ENCODE data around the gene GPC6.

GPC6 gene

DNA sequence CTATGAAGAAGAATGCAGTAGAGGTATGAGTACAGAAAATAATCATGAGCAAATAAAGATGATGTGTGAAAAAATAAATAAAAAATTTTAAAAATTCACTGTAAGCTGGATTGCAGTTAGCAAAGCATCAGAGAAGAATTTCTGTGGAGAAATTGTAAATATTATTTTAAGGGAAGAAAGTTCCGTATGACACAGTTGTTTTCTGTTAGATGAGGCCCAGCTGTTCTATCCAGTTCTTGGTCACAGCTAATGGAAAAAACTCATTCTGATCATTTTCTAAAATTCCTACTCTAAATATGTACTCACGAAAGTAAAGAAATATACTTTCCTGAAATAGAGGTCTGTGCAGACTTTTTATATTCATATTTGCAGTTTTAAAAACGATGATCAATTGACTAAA is 674.1 kb downstream of the GPC6 start:
- H3K4me3 ChIP-seq (ENCODE audit: low read depth, low read length), result no peak overlapping the region
- TF ChIP-seq, protein P1, sequence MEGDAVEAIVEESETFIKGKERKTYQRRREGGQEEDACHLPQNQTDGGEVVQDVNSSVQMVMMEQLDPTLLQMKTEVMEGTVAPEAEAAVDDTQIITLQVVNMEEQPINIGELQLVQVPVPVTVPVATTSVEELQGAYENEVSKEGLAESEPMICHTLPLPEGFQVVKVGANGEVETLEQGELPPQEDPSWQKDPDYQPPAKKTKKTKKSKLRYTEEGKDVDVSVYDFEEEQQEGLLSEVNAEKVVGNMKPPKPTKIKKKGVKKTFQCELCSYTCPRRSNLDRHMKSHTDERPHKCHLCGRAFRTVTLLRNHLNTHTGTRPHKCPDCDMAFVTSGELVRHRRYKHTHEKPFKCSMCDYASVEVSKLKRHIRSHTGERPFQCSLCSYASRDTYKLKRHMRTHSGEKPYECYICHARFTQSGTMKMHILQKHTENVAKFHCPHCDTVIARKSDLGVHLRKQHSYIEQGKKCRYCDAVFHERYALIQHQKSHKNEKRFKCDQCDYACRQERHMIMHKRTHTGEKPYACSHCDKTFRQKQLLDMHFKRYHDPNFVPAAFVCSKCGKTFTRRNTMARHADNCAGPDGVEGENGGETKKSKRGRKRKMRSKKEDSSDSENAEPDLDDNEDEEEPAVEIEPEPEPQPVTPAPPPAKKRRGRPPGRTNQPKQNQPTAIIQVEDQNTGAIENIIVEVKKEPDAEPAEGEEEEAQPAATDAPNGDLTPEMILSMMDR (IDR thresholded peaks at IDR 0.05; ENCODE audit: borderline replicate concordance, insufficient read depth, low read depth, low read length), result no peak

DNA sequence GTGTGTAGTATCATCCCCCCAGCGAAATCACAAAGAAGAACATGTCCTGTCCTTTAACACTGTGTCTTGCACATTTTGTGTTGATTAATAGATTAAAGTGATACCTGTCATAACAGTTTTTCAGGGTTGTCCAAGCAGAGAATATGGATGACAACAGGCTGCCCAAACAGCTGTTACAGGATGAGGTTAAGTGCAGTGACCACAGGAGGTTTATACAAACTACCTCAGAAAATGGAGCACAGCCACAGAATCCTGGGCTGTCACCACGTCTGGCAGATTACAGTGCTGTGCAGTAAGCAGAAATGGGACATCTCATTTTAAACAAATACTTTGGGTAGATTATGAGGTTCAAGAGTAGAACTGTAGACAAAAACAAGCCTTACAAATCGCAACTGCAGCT is 677.3 kb downstream of the GPC6 start:
- no peak overlapping the region for H3K4me3 ChIP-seq (ENCODE audit: low read depth, low read length)
- TF ChIP-seq, protein P1 (IDR thresholded peaks at IDR 0.05; ENCODE audit: borderline replicate concordance, insufficient read depth, low read depth, low read length), result no peak

DNA sequence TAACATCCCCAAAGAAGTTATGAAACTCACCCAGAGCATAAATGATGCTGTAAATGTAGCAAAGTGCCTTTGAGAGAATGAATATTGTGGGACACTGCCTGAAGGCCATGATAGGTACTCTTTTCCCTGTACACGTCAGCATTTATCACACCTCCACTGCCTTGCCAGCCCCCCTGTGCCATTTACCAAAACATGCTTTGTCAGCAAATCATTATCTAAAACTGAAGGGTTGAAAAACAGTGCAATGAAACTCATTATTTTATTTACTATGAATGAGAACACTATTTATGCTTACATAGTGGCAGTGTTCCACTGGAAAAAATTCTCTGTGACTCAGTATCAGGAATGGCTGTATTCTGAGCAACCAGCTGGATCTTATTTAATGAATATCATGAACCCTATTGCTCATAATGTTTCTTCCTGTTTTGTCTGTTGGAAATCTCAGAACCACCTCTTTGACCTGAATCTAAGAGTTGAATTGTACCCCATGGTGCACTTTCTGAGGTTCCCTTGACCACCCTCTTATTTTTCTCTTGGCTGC is 688.7 kb downstream of the GPC6 start:
- no peak overlapping the region for H3K4me3 ChIP-seq (ENCODE audit: low read depth, low read length)
- TF ChIP-seq, protein P1 (IDR thresholded peaks at IDR 0.05; ENCODE audit: borderline replicate concordance, insufficient read depth, low read depth, low read length), result no peak

GRCh38 chr13:93922063-93922855 is 695.7 kb downstream of the GPC6 start:
- no peak overlapping the region for H3K4me3 ChIP-seq (ENCODE audit: low read depth, low read length)
- TF ChIP-seq, protein P1 (IDR thresholded peaks at IDR 0.05; ENCODE audit: borderline replicate concordance, insufficient read depth, low read depth, low read length), result no peak

GRCh38 chr13:93925990-93926389 is 699.4 kb downstream of the GPC6 start:
- TF ChIP-seq, protein P1 (IDR thresholded peaks at IDR 0.05; ENCODE audit: borderline replicate concordance, insufficient read depth, low read depth, low read length), result no peak

GRCh38 chr13:93926425-93926824 is 699.8 kb downstream of the GPC6 start:
- TF ChIP-seq, protein P1 (IDR thresholded peaks at IDR 0.05; ENCODE audit: borderline replicate concordance, insufficient read depth, low read depth, low read length), result no peak
- H3K4me3 ChIP-seq (ENCODE audit: low read depth, low read length), result no peak overlapping the region

More at GRCh38 chr13:93925990-93926389, 699.4 kb downstream of the GPC6 start:
- no peak overlapping the region for H3K4me3 ChIP-seq (ENCODE audit: low read depth, low read length)

DNA sequence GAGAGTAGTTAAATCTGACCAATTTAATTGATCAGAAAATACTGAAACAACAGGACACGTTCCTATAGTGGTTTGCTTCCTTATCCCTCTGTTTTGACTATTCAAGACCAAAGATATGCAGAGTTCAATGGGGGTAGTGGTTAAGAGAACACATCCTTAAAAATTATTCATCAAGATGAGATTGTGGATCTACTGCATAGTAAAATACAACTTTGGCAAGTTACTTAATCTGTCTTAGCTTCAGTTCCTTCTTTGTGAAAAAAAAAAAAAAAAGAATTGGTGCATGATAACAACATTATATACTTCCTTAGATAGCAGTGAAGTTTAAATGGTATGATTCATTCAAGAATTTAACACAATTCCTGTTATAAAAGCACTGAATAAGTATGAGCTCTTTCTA is 700.8 kb downstream of the GPC6 start:
- H3K4me3 ChIP-seq (ENCODE audit: low read depth, low read length), result no peak overlapping the region

More for the DNA sequence above, 700.8 kb downstream of the GPC6 start:
- TF ChIP-seq, protein P1 (IDR thresholded peaks at IDR 0.05; ENCODE audit: borderline replicate concordance, insufficient read depth, low read depth, low read length), result no peak

Measured in GM12875 (cell line).